HG03469 (cell line): ENCODE measurements around the gene MPRIP.

ENCODE experiments used
- ATAC-seq: cut with Tn5 transposase; IDR thresholded peaks from one replicate; pipeline ENCODE4 v1.9.1; 2021; ENCODE audit warnings: mild to moderate bottlenecking, moderate library complexity, moderate number of reproducible peaks; ENCODE audit not compliant: unreplicated experiment

Gene MPRIP

DNA sequence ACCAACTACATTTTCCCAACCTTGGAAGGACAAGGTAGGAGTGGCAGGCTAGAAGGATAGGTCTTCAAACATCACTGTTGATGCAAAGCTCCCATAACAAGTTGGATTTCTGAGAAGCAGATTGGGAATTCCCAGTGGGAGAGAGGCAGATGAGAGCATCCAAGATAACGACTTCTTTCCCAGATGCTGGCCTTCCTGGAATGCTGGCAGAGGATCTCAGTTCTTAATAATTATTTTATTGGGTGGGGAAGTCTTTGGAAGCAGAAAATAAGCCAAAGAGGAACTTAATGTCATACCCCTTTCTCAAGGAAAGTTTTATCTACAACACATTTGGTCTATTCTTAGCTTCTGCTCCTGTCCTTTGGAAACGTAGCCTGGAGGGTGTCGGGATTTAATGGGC, 64.5 kb downstream of the MPRIP start:
- no peak for ATAC-seq

DNA sequence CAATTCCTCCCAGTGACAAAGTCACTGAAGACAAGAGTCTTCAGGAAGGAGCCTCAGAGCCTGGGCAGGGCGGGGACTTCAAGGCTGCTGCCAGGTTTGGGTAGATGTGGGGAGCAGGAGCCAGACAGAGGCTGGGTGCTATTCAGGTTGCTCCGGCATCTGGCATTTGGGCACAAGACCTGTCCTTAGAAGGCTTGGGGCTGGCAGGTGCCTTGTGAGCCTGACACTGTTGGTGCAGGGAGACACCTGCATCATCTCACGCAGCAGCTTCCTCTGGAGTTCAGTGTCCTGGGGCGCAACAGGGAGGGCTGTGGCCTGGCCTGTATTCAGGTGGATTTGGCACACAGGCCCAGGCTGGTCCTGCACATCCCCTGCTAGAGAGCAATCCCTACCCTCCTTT, 65.0 kb downstream of the MPRIP start:
- ATAC-seq, result no peak

DNA sequence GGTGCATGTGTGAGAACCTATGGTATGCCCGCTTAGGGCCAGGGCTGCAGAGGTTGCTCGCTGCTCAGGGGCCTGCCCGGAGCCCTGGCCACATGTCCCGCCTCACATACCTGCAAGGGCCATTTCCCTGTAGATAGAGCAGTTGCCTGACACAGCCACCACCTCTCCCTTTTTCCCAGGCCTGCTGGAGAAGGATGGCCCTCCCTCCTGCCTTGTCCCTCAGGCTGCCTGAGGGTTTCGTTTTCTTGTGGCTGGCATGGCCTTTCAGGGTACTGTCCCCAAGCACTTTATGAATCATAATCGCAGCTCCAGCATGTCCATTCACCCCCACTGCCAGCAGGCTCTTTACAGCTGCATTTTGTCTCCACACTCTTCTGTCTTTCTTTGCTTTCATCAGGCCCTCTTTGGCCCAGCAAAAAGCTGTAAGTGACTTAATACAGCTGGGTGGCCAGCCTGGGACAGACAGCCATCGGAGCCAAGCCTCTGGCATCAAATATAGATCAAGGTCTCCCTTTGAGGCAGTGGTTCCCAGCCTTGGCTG, 65.7 kb downstream of the MPRIP start:
- ATAC-seq, result no peak

DNA sequence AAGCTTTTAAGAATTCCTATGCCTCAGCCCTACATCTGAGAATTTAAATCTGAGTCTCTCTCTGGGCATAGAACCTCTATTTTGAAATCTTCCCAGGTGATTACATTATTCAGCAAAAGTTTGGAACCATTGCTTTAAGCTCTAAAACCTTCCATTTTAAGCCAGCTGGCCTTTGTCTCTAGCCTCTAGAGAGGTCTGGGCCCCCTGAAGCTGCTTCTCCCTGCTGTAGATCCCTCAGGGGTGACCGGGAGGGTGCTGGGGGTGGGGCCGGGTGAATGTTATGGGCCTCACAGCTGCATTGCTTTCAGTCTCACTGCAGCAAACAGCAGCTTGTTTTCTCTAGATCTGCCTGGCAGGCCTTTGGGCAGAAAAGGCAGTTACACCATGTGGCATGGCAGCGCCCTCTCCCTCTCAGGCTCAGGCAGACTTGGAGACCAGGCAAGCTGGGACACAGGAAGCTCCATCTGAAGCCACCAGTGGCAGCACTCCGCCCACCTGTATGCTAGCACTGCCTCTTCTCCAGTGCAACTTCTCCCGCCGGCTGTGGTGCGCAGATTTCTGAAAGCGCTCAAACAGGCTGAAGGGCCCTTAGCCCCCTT, 66.3 kb downstream of the MPRIP start:
- no peak for ATAC-seq

DNA sequence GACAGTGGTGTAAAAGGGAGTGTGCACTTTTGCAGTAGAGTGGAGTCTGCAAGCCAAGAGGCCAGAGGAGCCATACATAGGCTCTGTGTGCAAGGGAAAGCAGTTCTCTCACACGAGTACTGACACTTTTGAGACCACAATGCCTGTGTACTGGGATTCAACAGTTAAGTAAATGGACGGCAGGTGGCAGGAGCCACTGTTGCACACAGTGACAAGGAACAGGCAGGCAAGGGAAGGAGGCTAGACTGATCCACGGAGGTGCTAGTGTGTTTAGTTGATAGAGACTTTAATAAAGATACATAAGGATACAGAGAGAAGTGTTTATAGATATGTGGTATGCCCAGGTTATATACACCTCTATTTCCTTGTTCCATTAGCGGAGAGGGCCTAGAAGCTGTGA, 67.0 kb downstream of the MPRIP start:
- no peak for ATAC-seq

DNA sequence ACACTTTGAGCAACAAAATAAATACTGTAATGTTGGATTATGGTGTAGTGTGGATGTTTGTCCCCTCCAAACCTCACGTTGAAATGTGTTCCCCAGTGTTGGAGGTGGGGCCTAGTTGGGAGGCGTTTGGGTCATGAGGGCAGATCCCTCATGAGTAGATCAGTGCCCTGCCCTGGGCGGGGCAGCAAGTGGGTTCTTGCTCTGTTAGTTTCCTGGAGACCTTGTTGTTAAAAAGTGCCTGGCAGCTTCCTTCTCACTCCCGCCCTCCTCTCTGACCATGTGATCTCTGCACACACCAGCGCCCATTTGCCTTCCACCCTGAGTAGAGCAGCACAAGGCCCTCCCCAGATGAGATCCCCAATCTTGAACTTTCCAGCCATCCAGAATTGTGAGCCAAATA, 67.7 kb downstream of the MPRIP start:
- ATAC-seq, result no peak

DNA sequence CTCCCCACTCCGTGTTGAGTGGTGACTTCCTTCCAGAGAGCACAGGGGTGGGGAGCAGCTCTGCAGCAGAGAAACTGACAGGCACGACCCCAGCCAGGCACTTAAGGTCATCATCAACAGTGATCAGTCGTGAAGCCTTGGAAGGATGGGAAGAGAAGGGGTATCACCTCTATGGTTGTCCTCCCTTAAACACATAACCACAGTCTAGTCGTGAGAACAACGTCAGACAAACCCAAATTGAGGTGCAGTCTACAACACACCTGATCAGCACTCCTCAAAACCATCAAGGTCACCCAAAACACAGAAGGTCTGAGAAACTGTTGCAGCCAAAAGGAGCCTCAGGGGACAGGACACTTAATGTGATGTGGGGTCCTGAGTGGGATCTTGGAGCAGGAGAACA, 68.3 kb downstream of the MPRIP start:
- no peak for ATAC-seq

DNA sequence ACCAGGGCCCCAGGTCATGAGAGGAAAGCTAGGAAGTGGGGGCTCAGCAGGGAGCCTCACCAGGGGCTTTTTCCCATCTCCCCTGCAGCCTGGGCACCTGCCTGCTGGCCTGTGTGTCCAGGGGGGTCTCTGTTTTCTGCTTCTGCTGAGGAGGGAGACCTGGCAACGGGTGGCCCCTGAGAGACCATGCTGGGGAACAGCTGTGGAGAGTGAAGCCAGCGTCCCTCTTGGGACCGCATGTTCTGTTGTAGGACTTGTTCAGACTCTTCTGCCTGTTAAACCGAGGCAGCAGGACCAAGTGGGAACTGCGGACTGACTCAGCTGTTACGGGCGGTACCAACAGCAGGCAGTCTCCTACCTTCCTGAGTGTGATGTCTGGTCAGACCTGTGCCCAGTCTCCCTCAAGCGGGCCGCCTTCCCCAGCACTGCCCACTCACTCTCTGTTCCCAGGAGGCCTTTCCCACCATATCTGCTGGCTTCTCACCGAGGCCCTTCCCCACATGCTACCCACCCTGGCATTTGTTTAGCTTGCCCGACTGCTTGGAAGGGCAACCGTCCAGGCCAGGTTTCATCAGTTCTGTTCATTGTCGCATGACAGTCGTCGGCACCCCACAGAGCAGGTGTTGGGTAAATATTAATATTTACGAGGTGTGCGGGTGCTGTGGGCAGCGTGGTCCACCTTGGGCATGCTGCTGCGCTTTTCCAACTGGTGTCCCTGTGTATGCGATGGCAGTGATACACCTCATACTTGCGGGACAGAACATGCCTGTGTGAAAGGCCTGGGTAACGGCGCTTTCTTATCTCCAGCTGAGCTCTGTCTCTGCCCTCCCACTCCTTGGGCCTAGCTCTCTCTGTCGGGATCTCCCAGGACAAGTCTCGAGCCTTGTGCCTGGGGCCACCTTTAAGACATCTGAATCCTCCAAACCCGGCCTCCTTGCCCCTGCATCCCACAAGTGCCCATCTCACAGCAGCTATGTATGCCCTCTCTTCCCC, 69.4 kb downstream of the MPRIP start:
- ATAC-seq, result no peak

DNA sequence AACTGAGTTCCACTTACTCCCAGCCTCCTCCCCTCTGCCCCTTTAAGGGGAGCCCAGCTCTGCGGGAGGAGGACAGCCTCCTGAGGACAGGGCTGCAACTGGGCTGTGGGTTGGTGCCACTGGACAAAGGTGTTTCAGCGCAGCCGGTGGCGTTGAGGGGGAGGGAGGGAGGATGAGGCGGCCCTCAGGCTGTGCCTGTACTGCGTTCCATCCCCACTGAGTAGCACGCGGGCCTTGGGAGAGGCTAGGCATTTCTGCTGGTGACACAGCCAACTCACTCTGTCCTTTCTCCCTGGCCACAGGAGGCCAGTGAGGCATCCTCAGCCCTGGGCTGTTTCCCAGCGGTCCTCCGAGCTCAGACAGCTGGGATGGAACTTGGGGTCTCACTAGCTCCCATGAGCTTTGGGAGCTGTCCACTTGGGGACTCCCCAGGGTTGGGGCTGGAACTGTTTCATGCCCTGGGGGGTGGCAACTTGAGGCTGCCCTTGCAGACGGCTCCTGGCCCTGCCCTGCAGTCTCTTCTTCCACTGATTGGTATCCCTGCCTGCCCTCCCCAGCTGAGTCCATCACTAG, 70.5 kb downstream of the MPRIP start:
- ATAC-seq, result no peak

DNA sequence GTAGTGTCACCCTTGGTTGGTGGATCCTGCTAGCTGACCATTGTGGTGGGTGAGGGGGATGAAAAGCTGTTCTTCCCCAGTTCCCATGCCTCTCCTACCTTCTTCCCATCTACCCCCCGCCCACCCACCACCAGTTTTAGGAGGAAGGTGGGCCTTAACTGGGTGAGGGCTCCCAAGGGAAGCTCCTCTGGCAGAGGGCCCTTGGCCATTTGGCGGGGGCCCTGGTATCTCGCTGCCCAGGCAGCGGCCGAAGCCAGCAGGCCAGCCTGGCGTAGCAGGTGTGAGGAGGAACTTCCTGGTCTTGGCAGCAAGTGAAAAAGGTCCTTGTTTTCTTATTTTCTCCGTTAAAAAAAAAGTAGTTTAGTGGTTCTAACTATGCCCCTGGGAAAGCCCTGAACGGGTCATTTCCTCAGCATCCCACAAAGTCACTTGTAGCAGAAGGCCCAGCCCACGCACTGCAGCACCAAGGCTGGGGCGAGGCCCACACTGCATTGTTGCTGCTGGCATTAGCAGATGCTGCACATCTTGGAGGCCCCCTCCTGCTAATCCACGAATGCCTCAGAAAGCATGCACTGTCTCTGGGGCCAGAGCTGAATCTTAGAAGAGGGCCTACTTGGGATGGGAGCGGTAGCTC, 72.5 kb downstream of the MPRIP start:
- ATAC-seq, result no peak

DNA sequence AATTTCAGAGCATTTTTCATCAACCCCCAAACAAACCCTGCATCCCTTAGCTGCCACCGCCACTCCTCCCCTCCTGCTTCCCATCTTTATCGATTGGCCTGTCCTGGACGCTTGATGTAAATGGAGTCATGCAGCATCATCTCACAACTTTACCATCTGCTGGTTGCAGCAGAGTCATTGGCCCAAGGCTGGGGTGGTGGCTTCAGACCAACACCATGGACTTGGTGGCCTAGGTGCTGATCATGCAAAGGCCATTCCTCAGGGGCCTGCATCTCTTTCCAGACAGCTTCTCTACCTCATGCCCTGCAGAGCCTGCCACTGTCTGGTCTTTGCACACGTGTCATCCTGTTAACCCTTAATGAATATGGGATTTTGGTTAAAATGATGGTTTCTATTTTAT, 73.4 kb downstream of the MPRIP start:
- ATAC-seq, result no peak

DNA sequence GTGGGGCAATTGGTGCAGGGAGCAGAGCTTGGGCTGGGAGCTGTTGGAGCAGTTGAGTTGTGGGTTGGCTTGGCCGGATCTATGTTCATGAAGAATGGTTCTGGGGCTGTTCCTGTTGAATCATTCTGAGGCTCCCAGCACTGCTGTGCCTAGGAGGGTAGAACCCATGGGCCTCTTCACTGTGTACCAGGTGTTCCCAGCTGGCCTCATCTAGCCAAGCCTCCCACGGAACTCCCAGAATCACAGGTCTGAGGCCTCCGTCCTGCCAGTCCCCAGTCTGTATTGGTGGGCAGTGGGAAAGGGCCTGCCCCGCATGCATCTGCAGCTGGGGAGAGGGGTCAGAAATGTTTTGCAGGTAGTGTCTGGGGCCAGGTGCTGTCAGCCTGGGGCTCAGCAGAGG, 74.1 kb downstream of the MPRIP start:
- no peak for ATAC-seq

DNA sequence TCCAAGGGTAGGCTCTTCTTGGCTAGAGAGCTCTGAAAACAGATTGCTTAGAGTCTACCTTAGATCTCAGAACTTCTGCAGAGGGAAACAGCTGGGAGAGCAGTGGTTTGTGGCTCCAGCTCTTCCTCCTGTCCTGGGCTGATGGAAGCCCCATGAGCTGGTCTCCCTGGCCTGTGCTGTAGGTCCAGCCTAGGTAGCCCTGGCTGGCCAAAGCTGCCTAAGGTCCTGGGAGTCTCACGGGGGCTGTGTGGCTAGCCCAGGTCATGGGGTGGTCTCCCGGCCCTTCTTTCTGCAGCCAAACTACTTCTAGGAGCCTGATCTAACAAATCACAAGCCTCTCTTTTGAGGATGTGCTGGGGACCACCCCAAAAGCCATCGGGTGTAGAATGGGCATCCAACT, 75.7 kb downstream of the MPRIP start:
- ATAC-seq, result no peak

DNA sequence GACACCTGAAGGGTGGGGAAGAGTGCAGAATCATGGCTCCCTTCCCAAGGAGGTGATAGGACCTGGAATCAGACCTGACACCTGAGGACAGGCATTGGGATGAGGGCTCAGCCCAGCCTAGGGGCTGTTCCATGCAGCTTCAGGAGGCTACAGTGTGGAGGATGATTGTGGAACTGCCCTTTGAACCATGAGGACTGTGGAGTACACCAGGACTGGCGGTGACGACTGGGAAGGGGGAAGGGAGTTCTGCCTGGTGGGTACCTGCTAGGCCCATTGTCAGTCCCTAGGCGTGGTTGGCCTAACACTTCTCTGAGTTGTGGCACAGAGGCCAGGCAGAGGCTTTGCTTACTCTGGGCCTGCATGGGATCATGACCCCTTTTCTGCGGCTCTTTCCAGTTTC, 76.1 kb downstream of the MPRIP start:
- ATAC-seq, result no peak

DNA sequence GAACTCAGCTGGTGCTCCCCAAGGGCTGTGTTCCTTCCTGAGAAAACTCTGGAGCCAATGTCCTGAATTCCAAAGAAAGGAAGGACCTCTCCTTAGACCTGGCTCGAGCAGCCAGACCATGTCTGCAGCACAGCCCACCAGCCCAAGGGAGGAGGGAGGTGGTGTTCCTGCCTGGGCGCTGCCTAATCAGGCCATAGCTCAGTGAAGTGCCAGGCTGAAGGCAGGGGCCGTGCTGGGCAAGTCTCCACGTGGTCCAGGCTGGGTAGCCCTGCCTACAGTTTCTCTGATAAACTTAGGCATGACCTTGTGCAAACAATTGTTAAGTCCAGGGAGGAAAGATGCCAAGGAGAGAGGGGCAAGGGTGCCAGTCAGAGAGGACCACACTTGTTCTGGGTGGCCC, 76.8 kb downstream of the MPRIP start:
- no peak for ATAC-seq

DNA sequence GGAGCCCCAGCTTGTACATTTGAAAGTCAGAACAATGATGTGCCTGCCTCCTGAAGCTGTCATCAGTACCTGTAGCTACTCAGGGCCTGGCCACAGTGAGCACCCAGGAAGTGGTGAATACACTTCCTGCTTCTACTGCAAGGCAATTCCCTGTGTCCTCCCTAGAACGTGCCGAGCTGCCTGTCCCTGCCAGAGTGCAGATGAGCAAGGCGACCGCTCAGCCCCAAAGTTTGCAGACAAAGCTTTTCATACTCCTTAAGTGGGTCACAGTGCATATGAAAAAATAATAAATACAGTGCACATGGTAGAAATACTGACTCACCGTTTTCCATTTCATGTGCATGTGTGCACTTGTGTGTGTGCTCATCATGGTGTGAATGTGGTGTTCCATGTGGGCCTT, 77.3 kb downstream of the MPRIP start:
- ATAC-seq, result no peak

DNA sequence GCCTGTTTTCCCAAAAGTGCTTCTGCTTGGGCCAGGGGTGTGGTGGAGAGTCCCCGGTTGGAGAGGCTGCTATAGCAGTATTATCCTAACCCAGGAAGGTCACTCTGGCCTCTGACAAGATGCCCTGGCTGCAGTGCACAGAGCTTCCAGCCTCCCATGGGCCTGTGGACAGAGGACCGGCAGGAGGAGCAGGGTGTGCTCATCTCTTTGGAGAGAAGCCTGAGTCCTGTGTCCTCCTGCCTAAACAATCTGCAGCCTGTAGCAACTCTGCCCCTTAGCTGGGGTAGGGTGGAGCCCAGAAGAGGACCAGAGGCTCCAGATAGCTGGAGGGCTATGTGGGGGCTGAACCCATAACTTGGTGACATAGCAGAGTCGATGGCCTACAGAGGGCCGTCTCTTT, 78.0 kb downstream of the MPRIP start:
- ATAC-seq, result no peak

DNA sequence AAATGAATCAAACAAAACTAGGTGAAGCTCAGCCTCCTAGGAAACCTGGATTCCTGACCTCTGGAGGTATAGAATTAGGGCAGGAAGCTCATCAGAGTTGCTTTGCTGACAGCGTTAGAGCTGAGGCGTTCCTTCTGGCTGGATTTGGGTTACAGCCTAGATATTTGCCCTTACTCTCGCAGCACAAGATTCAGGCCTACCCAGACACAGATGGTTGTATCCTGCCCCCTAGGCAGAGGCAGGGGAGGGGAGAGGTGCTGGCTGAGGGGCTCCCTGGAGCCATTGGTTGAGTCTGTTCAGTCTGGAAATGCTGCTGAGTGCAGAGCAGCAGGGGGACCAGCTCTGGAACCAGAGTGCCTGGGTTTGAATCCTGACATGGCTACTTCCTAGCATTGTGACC, 78.4 kb downstream of the MPRIP start:
- ATAC-seq, result no peak

DNA sequence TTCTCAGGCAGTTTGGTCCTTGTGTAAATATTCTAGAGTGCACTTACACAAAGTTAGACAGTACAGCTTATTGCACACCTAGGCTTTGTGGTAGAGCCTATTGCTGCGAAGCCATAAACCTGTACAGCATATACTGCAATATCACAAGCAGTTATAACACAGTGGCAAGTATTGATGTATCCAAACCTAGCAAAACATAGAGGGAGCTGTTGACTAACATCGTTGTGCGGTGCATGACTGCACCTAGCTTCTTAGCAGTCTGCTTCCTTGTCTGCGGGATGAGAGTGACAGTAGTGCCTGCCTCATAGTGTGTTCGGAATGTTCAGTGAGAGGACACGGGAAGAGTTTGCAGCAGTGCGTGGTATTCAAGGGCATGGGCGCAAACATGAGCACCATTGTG, 78.9 kb downstream of the MPRIP start:
- ATAC-seq, result no peak

DNA sequence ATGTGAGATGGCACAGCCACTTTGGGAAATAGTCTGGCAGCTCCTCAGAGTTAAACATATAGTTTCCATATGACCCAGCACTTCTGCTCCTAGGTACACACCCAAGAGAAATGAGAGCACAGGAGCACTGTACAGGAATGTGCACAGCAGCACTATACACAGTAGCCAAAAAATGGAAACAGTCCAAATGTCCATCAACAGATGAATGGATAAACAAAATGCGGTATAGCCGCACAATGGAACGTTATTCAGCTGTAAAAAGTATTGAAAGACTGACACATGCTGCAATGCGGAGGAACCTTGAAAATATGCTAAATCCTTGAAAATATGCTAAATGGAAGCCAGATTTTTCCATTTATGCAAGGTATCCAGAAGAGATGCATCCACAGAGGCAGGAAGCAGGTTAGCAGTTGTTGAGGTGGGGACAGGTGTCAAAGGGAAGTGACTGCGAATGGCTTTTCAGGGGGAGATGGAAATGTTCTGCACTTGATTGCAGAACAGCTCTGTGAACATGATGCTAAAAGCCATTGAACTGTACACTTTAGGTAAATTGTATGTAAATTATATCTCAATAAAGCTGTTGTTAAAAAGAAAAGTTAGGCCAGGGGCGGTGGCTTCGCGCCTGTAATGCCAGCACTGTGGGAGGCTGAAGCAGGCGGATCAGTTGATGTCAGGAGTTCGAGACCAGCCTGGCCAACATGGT, 80.7 kb downstream of the MPRIP start:
- no peak for ATAC-seq

DNA sequence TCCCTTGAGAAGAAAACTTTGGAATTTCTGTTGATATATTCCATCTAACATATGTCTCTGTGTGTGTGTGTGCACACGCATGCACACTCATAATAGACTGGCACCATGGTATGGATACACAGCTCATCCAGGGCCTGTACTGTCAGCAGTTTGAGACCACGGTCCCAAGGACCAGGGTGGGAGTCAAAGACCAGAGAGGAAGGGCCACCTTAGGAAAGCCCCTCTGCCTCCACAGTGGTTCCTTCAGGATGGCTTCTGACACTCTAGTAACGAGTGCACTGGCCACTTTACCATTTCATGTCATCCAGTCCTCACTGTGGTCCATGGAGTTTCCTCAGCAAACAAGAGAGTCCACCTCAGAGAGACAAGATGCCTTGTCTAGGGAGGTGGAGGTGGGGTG, 82.1 kb downstream of the MPRIP start:
- ATAC-seq, result no peak
